OCI-LY1 (cell line): ENCODE results near the gene TRIO.

Experiments
- EZH2 ChIP-seq: fragments of 200-600 bp; sonication (generic), shearing (Covaris generic); IDR thresholded peaks from 2 replicates; pipeline ENCODE4 v1.8.0; 2017; ENCODE audit warnings: borderline replicate concordance, mixed run types, mild to moderate bottlenecking, antibody characterized with exemption, low read length, moderate library complexity, mixed read lengths
- TF ChIP-seq, protein P1 (sequence below): fragments of 200-600 bp; sonication (generic), shearing (Covaris generic); IDR thresholded peaks from 2 replicates; pipeline ENCODE4 v1.5.1; 2017; ENCODE audit warnings: mild to moderate bottlenecking, antibody characterized with exemption, low read length, moderate library complexity, mixed read lengths

DNA sequence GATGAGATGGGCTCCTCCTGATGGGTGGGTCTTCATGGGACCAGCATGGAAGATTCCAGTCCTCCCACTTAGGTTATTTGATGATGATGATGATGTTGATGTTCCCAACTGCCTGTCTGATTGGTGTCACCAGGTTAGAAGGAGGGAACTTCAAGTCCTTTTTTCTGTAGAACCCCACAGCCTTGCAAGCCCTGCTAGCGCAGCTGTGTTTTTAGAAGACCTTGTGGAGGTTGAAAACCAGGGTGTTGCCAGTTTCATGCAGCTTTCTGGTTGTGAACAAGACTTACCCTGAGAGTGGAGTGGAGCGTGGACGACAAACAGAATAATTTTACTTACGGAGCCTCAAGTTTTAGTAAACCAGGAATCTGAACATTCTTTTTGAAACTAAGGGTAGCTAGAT, 83.0 kb downstream of the TRIO start:
- TF ChIP-seq, protein P1, sequence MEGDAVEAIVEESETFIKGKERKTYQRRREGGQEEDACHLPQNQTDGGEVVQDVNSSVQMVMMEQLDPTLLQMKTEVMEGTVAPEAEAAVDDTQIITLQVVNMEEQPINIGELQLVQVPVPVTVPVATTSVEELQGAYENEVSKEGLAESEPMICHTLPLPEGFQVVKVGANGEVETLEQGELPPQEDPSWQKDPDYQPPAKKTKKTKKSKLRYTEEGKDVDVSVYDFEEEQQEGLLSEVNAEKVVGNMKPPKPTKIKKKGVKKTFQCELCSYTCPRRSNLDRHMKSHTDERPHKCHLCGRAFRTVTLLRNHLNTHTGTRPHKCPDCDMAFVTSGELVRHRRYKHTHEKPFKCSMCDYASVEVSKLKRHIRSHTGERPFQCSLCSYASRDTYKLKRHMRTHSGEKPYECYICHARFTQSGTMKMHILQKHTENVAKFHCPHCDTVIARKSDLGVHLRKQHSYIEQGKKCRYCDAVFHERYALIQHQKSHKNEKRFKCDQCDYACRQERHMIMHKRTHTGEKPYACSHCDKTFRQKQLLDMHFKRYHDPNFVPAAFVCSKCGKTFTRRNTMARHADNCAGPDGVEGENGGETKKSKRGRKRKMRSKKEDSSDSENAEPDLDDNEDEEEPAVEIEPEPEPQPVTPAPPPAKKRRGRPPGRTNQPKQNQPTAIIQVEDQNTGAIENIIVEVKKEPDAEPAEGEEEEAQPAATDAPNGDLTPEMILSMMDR, result no peak
- TF ChIP-seq EZH2, result no peak
